ENCODE data around the gene CASKIN1.

Gene CASKIN1

GRCh38 chr16:2238838-2239675 is 42.7 kb upstream of the CASKIN1 start:
- H3K4me2 ChIP-seq (ENCODE audit: low read depth, low read length, poor library complexity, severe bottlenecking): no peak overlapping the region
- no peaks in the 10 kb centered on the region for H3K9me3 ChIP-seq (ENCODE audit: insufficient read depth, low read depth, low read length)
- H4K20me1 ChIP-seq (ENCODE audit: insufficient read depth, low read length, poor library complexity, severe bottlenecking): no peaks in the 10 kb centered on the region
- no peak overlapping the region for H3K4me3 ChIP-seq (ENCODE audit: low read length, poor library complexity, severe bottlenecking)
- TF ChIP-seq EZH2phosphoT487 (IDR thresholded peaks at IDR 0.05; ENCODE audit: borderline replicate concordance): no peak
- TF ChIP-seq CTCF (conservative IDR thresholded peaks at IDR 0.05; ENCODE audit: low read length): no peak
- no peaks in the 10 kb centered on the region for H3K4me1 ChIP-seq (ENCODE audit: insufficient read depth, low read length, poor library complexity, severe bottlenecking)
- no peaks in the 10 kb centered on the region for H3K36me3 ChIP-seq (ENCODE audit: insufficient read depth, low read length)
- H3K27me3 ChIP-seq (ENCODE audit: insufficient read depth, low read length, poor library complexity, severe bottlenecking): no peaks in the 10 kb centered on the region
- H3K9ac ChIP-seq (ENCODE audit: low read depth, low read length, poor library complexity, severe bottlenecking): no peak overlapping the region
- H3K79me2 ChIP-seq (ENCODE audit: insufficient read depth, low read length): no peaks in the 10 kb centered on the region
- no peak overlapping the region for H2AFZ ChIP-seq (ENCODE audit: low read length)
- H3F3A ChIP-seq (ENCODE audit: low read depth): no peaks in the 10 kb centered on the region
- no peaks in the 10 kb centered on the region for H3K9me2 ChIP-seq (replicated peaks; ENCODE audit: low read depth, low read length)

- no peaks in the 10 kb centered on the region for H3K9me3 ChIP-seq (ENCODE audit: insufficient read depth, low read depth, low read length)
- no peak overlapping the region for H2AFZ ChIP-seq (ENCODE audit: low read length)
- H3F3A ChIP-seq (ENCODE audit: low read depth): no peaks in the 10 kb centered on the region
- no peaks in the 10 kb centered on the region for H3K36me3 ChIP-seq (ENCODE audit: insufficient read depth, low read length)
- no peak overlapping the region for H3K9ac ChIP-seq (ENCODE audit: low read depth, low read length, poor library complexity, severe bottlenecking)
- no peaks in the 10 kb centered on the region for H3K4me1 ChIP-seq (ENCODE audit: insufficient read depth, low read length, poor library complexity, severe bottlenecking)
- no peak overlapping the region for H3K4me2 ChIP-seq (ENCODE audit: low read depth, low read length, poor library complexity, severe bottlenecking)
- TF ChIP-seq CTCF (conservative IDR thresholded peaks at IDR 0.05; ENCODE audit: low read length): no peak
- no peak for TF ChIP-seq EZH2phosphoT487 (IDR thresholded peaks at IDR 0.05; ENCODE audit: borderline replicate concordance)
- no peaks in the 10 kb centered on the region for H3K27me3 ChIP-seq (ENCODE audit: insufficient read depth, low read length, poor library complexity, severe bottlenecking)
- no peak overlapping the region for H3K4me3 ChIP-seq (ENCODE audit: low read length, poor library complexity, severe bottlenecking)
- H4K20me1 ChIP-seq (ENCODE audit: insufficient read depth, low read length, poor library complexity, severe bottlenecking): no peaks in the 10 kb centered on the region
- no peaks in the 10 kb centered on the region for H3K79me2 ChIP-seq (ENCODE audit: insufficient read depth, low read length)
- no peaks in the 10 kb centered on the region for H3K9me2 ChIP-seq (replicated peaks; ENCODE audit: low read depth, low read length)
These were observed 41.9 kb upstream of the CASKIN1 start for GRCh38 chr16:2238150-2238837.

- Histone ChIP-seq H4K20me1 (ENCODE audit: insufficient read depth, low read length, poor library complexity, severe bottlenecking) (no peaks in the 10 kb centered on the region), H3K79me2 (ENCODE audit: insufficient read depth, low read length) (no peaks in the 10 kb centered on the region), H2AFZ (ENCODE audit: low read length) (no peak overlapping the region), H3K9me2 (replicated peaks; ENCODE audit: low read depth, low read length) (no peaks in the 10 kb centered on the region), H3F3A (ENCODE audit: low read depth) (no peaks in the 10 kb centered on the region), H3K9me3 (ENCODE audit: insufficient read depth, low read depth, low read length) (no peaks in the 10 kb centered on the region), H3K4me1 (ENCODE audit: insufficient read depth, low read length, poor library complexity, severe bottlenecking) (no peaks in the 10 kb centered on the region), H3K9ac (ENCODE audit: low read depth, low read length, poor library complexity, severe bottlenecking) (no peak overlapping the region), H3K4me2 (ENCODE audit: low read depth, low read length, poor library complexity, severe bottlenecking) (no peak overlapping the region), H3K27me3 (ENCODE audit: insufficient read depth, low read length, poor library complexity, severe bottlenecking) (no peaks in the 10 kb centered on the region), H3K36me3 (ENCODE audit: insufficient read depth, low read length) (no peaks in the 10 kb centered on the region; the same call in 1 of the 2 replicates), H3K4me3 (ENCODE audit: low read length, poor library complexity, severe bottlenecking) (no peak overlapping the region)
- TF ChIP-seq EZH2phosphoT487 (IDR thresholded peaks at IDR 0.05; ENCODE audit: borderline replicate concordance) (no peak), CTCF (conservative IDR thresholded peaks at IDR 0.05; ENCODE audit: low read length) (no peak)
These were observed 41.2 kb upstream of the CASKIN1 start for GRCh38 chr16:2237493-2238149.
